Activated gamma-delta T cell treated with Interleukin-2 at 50 U/mL for 16 hours (primary cell): ENCODE measurements around the gene PRSS48.
"Not testable (repeated sequence)": the region's sequence is repeated elsewhere in the genome, so short reads cannot be mapped to it uniquely, and the experiment has no call there.

Experiments
- DNase-seq: peaks from one replicate; pipeline ENCODE4 v3.0.0-alpha.2; 2020

PRSS48 gene, protein sequence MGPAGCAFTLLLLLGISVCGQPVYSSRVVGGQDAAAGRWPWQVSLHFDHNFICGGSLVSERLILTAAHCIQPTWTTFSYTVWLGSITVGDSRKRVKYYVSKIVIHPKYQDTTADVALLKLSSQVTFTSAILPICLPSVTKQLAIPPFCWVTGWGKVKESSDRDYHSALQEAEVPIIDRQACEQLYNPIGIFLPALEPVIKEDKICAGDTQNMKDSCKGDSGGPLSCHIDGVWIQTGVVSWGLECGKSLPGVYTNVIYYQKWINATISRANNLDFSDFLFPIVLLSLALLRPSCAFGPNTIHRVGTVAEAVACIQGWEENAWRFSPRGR

DNA sequence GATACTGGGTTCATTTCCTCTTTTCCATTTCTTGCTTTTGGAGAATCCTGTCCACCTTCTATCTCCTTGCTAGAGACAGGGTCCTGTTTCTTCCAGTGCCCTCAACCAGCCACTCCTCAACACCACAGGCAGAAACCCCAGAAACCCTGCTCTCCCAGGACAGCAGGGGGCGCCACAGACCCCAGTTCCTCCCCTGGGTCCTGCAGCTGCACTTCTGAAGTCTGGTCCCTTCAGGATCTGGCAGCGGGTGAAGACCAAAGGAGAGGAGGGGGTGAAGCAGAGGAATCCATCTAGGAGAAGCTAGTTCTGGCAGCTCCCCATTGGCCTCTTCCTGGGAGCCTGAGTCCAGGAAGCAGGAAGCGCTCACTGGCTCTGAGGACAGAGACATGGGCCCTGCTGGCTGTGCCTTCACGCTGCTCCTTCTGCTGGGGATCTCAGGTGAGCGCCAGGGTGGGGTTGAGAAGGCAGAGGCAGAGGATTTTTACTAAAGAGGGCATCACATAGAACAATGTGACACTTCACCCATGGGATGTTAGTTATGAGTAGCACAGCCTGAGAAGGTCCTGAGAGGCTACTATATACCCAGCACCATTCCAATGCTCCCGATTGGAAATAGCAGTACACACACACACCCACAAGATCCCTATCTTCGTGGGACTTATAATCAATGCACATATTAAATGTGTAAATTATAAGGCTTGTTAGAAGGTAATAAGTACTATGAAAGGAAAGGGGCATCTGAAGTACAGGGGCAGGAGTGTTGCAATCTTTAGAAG lies at the start of gene PRSS48:
TSS of gene PRSS48 (plus strand) at position 375 of the 776 bp plus-strand sequence. CDS start at position 387, 12 bp downstream.
- DNase-seq: no peak

DNA sequence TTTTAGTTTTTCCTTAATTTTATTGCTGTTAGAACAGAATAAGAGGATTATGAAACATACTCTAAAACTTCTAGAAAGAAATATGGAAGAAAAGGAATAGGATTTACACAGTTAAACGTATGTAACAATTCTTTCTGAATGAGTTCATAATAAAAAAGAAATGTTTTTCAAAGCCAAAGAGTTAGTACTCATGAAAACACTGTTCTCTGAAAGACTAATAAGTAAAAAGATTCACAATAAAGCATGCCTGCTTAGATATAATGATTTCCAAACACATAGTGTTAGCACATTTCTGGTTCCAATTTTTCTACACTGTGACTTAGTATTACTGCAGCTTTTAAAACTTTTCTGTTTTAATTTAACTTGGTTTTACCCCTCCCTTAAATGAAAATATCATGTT lies 49.8 kb upstream of the PRSS48 start:
- DNase-seq: no peak

DNA sequence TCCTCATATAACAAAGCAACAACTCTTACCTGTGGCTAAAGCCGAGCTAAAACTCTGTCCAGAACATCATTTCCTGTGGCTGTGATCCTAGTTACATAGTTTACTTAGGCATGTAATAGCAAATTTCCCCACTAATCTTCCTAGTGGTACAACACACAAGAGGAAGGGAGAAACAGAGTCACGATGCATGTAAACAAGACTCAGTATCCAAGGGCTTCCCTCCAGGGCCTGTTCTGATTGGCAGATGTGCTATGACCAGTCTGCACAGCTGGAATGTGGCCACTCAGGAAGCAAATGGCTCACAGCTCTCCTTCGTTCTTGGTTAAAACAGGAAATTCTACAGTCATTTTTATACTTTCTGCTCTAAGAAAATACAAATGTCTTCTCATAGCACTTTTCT lies 49.2 kb upstream of the PRSS48 start:
- no peak for DNase-seq

DNA sequence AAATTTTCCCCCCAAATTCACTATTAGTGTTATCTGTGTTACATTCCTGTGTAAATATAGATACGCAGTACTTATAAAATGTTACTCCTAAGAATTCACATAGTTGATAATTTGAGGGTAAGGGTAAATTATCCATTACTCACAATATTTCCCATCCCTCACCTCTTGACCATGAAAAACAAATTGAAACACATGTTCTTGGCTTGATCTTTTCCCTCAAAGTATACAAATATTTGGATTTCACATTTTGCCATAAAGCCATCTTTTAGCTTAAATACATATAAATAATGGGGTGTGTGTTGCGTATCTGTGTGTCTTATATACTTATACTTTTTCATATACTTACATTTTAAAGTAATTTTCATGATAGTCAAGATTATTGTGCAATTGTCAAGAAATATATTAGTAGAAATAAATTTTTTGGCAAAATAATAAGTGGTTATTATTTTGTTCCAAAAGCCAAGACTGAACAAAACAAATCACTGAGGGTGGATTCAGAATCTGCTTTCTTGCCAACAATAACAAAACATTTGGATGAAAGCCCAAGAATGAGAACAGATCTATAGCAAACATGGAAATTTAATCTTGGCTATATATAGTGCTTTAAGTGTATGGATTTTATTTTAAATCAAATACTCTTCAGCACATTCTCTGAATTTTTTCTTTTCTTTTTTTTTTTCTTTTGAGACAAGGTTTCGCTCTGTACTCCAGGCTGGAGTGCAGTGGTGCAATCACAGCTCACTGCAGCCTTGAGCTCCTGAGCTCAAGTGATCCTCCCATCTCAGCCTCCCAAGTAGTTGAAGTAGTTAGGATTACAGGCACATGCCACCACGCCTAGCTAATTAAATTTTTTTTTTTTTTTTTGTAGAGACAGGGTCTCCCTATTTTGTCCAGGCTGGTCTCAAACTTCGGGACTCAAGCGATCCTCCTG lies 48.5 kb upstream of the PRSS48 start:
- DNase-seq: no peak

DNA sequence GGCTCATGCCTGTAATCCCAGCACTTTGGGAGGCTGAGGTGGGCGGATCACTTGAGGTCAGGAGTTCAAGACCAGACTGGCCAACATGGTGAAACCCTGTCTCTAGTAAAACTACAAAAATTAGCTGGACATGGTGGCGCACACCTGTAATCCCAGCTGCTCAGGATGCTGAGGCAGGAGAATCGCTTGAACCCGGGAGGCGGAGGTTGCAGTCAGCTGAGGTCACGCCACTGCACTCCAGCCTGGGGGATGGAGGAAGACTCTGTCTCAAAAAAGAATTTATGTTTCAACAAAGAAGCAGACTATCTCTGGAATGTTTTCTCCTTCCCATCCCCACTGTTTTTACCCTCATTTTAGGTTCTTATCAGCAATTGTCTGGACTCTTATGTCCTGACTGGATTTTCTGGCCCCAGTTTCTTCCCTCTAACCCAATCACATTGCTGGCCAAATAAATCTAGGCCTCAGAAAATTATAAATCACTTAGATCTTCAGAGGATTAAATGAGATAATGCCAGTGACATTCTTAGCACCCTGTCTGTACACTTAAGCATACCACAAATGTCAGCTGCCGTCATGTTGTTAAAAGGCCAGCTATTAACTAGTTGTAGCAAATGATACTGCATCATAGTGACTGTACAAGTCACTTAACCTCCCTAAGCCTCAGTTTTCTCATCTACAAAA lies 44.9 kb upstream of the PRSS48 start:
- no peak for DNase-seq

DNA sequence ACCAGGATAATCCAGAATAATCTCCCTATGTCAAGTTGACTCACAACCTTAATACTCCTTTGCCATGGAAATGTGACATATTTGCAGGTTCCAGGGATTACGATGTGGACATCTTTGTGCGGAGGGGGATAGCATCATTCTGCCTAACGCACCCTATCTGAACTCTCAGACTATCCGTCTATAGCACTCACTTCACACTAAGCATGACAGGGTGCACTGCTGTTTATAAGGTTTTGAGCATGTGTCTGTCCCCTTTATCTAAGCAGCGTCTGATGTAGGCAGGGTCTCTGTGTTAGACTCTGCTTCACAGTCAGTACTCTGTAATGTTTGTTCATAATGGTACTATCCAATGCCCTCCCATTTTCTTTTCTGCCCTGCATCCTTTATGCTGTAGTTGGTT lies 43.4 kb upstream of the PRSS48 start:
- DNase-seq: no peak

DNA sequence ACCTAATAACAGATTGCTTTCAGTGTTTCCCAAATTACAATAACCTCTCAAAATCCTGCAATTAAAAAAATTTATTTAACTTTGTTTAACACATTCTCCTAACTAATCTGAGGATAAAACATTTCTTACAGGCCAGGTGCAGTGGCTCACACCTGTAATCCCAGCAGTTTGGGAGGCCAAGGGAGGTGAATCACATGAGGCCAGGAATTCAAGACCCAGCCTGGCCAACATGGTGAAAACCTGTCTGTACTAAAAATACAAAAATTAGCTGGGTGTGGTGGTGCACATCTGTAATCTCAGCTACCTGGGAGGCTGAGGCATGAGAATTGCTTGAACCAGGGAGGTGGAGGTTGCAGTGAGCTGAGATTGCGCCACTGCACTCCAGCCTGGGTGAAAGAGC lies 41.6 kb upstream of the PRSS48 start:
- DNase-seq: not testable (repeated sequence)

DNA sequence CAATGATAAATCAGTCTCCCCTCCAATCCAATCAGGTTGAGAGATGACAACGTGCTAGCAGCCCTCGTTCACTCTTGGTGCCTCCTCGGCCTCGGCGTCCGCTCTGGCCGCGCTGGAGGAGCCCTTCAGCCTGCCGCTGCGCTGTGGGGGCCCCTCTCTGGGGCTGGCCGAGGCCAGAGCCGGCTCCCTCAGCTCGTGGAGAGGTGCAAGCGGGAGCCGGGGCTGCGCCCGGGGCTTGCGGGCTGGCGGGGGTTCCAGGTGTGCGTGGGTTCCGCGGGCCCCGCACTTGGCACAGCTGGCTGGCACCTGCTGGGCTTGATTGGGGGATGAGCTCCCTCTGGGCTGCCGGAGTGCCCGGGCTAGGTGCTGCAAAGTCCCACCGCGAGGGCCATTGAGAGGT lies 40.9 kb upstream of the PRSS48 start:
- no peak for DNase-seq

DNA sequence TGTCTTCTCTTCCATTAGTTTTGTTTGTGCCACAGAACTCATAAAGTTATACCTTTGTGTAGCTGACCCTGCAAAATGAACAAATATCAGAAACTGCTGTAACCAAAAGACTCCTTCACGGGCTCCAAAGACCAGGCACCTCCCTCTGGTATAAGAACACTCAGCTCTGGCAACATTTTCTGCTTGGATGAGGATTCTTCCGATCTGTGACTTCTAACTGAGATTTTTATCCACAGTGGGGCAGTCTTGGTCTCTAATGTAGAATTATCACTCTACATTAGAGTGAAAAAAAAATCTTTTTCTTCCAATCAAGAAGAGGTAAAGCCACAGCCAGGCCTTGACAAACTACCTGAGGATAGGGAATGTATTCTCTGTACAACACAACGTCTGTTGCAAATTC lies 38.5 kb upstream of the PRSS48 start:
- no peak for DNase-seq

DNA sequence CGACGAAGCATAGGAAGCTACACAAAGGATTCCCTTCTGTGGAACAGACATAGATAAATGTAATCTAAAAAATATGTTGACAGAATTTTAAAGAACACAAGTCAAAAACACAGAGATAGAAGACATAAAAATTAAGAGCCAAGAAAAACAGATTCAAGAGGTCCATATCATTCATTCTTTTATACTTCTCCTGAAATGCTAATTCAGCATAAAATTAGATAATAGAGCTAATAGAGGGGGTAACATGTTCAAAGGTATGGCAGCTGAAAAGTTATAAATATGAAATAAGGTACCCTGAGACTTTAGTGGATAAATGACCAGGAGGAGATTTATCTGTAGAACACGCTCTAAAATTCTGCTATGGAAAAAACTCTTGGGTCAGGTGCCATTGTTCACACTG lies 37.4 kb upstream of the PRSS48 start:
- no peak for DNase-seq

DNA sequence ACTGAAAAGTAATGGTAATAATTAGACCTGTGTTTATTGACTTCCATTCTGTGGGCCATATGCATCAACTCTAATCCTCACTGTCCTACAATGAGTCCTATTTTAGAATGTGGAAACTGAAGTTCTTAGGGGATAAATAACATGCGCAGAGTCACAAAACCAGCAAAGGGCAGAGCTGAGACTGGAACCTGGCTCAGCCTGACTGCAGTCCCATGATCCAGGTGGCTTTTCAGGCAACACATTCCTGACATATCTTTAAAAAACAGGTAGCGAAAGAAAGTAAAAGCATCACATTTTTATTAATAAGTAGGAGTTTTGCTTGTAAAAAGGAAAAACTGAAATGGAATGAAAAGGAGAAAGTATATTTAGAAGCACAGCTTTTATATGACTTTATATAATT lies 34.7 kb upstream of the PRSS48 start:
- DNase-seq: no peak

DNA sequence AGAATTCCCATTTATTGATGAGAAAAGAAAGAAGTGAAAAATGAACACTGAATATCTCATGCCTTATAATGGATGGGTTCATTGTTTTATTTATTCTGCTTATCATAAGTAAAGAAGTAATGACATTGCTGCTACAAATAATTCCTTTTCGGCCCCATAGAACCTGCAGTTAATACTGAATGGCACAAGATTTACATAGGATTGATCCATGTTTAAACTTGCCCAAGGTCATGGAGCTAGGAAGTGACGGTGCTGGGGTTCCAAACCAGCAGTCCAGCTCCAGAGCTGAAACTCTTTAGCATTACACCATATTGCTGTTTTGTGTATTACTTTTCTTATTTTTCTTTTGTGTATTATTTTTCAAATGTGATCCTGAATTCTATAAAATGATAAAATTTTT lies 30.2 kb upstream of the PRSS48 start:
- DNase-seq: no peak

DNA sequence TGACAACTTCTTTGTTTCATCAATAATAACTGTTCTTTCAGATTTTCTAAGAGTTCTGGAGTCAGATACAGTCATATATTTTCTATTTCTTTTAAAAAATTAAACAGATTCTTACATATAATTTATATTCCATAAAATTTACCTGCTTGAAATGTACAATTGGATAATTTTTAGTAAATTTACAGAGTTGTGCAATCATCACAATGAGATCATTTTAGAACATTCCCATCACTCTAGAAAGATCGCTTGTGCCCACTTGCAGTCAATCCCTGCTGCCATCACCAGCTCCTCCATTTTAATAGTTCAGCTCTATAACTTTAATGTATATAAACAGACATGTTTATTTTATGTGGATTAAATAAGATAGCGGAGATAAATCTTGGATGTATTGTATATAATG lies 29.6 kb upstream of the PRSS48 start:
- DNase-seq: no peak

DNA sequence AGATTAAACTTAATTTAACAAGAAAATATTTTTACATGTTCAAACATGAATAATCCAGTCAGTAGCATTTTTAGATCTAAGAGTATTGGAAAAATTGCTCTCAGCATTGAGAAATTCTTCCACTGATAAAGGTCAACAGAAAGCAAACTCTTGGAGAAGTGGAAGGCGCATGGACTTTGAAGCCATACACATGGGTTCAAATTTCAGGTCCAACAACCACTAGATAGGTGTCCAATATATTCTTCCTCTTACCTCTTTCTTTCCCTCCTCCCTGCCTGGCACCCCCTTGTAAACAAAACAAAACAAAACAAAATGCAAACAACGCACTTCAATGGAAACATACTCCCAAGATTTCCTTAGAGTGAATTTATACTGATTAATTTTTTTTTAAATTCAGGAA lies 28.4 kb upstream of the PRSS48 start:
- DNase-seq: no peak

DNA sequence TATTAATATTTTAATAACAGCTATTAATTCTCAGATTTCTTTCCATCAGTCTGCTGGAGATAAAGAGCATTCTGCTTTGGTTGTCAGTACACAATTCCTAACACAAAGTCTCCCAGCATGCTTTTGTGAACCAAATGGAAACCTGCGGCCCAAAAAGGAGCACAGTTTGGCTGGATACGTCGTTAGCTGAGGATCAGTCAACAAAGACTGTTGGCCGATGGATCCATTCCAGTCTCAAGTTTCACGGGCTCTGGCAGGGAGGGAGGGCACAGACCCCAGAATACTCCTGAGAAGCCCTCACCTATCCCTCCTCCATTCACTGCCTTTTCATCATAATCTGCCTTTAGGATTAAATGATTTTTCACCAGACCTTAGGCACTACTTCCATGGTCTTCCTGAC lies 26.3 kb upstream of the PRSS48 start:
- no peak for DNase-seq

DNA sequence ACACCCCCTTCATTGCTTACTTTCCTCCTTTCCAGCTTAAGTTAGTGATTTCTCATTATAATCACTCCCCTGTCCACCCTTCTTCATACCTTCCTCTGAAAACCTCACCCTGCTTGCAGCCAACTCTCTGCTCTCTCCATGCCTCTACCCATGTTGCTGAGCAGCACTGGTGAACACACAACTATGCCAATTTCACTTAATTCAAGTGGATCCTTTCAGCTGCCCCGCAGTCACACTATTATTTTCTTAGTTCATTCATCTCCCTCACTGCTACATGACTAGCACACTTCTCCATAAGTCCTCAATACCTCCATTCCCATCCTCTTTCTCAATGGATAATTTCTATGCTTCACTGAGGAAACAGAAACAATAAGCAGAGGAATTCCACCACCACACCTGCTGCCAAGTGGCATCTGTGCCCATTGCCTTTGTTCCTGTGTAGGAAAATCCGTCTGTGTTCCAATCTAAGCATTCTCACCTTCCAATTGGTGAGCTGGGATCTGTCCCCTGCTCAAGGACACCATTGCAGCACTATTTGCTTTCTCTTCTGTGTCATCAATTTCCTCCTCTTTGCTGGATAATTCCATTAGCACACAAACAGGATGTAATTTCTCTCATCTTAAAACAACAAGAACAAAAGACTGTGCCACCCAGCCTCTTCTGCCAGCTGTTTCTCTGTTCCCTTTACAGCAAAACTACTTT lies 25.2 kb upstream of the PRSS48 start:
- no peak for DNase-seq

DNA sequence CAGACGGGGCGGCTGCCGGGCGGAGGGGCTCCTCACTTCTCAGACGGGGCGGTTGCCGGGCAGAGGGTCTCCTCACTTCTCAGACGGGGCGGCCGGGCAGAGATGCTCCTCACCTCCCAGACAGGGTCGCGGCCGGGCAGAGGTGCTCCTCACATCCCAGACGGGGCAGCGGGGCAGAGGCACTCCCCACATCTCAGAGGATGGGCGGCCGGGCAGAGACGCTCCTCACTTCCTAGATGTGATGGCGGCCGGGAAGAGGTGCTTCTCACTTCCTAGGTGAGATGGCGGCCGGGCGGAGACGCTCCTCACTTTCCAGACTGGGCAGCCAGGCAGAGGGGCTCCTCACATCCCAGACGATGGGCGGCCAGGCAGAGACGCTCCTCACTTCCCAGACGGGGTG lies 21.7 kb upstream of the PRSS48 start:
- not testable (repeated sequence) for DNase-seq

DNA sequence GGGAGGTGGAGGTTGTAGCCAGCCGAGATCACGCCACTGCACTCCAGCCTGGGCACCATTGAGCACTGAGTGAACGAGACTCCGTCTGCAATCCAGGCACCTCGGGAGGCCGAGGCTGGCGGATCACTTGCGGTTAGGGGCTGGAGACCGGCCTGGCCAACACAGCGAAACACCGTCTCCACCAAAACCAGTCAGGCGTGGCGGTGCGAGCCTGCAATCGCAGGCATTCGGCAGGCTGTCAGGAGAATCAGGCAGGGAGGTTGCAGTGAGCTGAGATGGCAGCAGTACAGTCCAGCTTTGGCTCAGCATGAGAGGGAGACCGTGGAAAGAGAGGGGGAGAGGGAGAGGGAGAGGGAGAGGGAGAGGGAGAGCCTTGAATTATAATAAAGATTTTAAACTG lies 21.3 kb upstream of the PRSS48 start:
- not testable (repeated sequence) for DNase-seq

DNA sequence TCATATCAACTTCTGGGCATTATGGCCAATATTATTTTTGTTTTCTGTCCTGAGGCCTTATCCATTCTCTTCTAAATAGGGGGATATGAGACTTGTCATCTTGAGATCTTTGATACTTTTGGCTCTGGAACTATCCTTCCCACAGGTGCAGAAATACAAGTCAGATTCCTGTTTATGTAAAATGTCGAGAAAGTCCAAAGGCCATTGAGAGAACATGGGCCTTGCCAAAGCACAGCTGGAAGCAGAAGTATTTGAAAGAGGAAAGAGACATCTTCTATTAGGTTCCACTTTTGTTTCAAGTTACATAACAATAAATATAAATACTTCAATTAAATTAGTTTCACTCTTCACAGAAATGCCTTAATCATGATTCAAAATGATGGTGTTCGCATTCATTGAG lies 20.8 kb upstream of the PRSS48 start:
- no peak for DNase-seq

DNA sequence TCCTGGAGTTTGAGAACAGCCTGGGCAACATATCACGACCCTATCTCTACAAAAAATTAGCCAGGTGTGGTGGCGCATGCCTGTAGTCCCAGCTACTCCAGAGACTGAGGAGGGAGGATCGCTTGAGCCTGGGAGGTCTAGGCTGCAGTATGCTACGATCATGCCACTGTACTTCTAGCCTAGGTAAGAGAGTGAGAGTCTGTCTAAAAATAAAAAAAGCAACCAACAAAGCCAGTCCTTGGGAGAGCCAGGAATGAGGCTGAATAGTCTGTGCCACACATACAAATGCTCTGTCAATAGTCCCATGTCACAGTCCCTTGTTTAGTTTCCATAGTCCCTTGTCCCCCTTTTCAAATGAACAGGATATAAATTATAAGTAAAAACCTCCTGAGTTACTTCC lies 19.3 kb upstream of the PRSS48 start:
- no peak for DNase-seq

DNA sequence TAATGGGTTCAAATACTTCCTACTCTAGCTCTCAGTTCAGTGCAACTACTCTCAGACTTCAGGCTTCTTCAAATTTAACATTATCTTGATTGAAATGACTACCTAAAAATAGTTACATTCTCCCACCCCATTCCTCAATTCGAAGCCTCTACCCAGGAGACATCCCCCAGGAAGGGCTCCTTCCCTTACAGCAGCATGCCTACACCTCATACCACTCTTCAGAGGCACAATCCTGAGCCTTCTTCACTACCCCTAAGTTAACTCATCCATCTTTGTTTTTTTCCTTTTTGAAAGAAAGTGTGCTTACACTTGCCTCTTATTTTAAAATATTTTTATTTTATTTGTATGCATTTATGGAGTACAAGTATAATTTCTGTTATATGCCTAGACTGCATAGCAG lies 17.2 kb upstream of the PRSS48 start:
- DNase-seq: no peak

DNA sequence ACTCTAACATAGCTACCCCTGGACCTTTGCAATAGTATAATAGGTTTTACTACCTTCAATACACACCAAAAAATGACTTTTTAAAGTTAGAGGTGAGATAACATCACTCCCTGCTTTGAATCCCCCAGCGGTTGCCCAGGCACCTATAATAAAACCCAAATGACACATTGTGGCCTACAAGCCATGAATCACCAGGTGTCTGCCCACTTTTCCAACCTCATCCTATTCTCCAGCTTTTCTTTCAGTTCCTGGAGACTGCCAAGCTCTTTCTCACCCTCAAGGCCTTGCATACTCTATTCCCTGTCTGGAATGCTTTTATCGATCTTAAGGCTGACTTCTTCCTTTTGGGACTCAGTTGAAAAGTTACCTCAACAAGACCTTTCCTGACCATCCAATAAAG lies 16.4 kb upstream of the PRSS48 start:
- DNase-seq: no peak
